Uterus (tissue), 4 donors: ENCODE results near the gene MAP3K20. TPM values are rescaled to one million over a fixed set of nuclear protein-coding genes. Genes with fewer than 3 reads are reported as not detected.
"Not testable (repeated sequence)": the region's sequence is repeated elsewhere in the genome, so short reads cannot be mapped to it uniquely, and the experiment has no call there.

Experiments used
- DNase-seq, 2 donors: peaks; one replicate each; pipeline ENCODE4 v3.0.0-alpha.2; 2019 to 2020
- H3K27ac ChIP-seq, 2 donors: fragments of 200-600 bp; sonication (generic); 1 replicate in 1 of 2; 2 replicates in 1 of 2; pipeline ENCODE4 v1.5.1; 2016 to 2018
- H3K27me3 ChIP-seq, 2 donors: fragments of 200-600 bp; sonication (generic); one replicate each; pipeline ENCODE4 v1.5.1; 2018 to 2019; ENCODE audit warnings: control low read depth in 1 of 2
- H3K36me3 ChIP-seq, 2 donors: fragments of 200-600 bp; sonication (generic); one replicate each; pipeline ENCODE4 v1.5.1; 2019; ENCODE audit warnings: control low read depth in 1 of 2
- H3K4me1 ChIP-seq, 2 donors: fragments of 200-600 bp; sonication (generic); one replicate each; pipeline ENCODE4 v1.5.1; 2018 to 2019; ENCODE audit warnings: control low read depth in 1 of 2
- H3K4me3 ChIP-seq, 2 donors: fragments of 200-600 bp; sonication (generic); 1 replicate in 1 of 2; 2 replicates in 1 of 2; pipeline ENCODE4 v1.5.1; 2018 to 2019; ENCODE audit warnings: mild to moderate bottlenecking in 1 of 2
- H3K9me3 ChIP-seq, 2 donors: fragments of 200-600 bp; sonication (generic); one replicate each; pipeline ENCODE4 v1.5.1; 2019; ENCODE audit warnings: control low read depth in 1 of 2
- POLR2A ChIP-seq, 2 donors: fragments of 450-650 bp; IDR thresholded peaks; one replicate each; pipeline ENCODE4 v1.6.1; 2016; ENCODE audit warnings: antibody characterized with exemption in 2 of 2, mild to moderate bottlenecking in 1 of 2, moderate library complexity in 1 of 2
- intact Hi-C: fragments of 100-400 bp; cut with DNase I; formaldehyde crosslinking; loops from one replicate; pipeline ENCODE4 v1.15.1; 2023; ENCODE audit warnings: low total_unique reads
- total RNA-seq, 4 donors: library from RNA; depleted of rRNA in 3 of 4; stranded (reverse); fragments of >200 nt in 3 of 4; gene quantifications; one replicate each; pipeline versions ENCODE4 v1.1.0 to v1.2.4, GENCODE V29; 2014 to 2023
- TF ChIP-seq, protein P1 (sequence below), 4 experiments: fragments of 200-600 bp in 2 of 4; fragments of 450-650 bp in 2 of 4; sonication (generic) in 2 of 4; IDR thresholded peaks; one replicate each; pipeline ENCODE4 v1.5.1; 2016 to 2019; ENCODE audit warnings: antibody characterized with exemption in 4 of 4, mild to moderate bottlenecking in 2 of 4, moderate library complexity in 1 of 4
- donor health status: DM: yes; HTN: yes; CAD: no.

Gene MAP3K20
- total RNA-seq, 4 donors from 2014 or later = 47.6 to 183 (median 124) TPM

DNA sequence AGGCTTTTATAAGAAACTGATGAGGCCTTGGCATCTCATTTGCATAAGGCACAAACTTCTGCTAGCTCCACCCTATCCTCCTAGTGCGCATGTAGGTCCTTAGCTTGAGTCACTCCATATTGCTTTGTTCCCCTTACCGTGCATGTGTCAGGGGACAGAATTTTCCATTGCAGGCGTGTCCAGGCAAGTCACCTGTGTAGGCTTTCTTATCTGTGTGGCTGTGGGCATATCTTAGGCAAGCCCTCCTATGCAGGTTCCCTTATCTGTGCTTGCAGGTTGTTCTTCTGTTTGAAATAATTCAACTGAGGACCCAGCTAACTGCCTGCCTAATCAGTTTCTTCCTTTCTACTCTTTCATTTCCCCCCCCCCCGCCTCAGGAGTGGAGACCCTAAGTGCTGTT is 215.8 kb downstream of the MAP3K20 start:
- TF ChIP-seq, protein P1, sequence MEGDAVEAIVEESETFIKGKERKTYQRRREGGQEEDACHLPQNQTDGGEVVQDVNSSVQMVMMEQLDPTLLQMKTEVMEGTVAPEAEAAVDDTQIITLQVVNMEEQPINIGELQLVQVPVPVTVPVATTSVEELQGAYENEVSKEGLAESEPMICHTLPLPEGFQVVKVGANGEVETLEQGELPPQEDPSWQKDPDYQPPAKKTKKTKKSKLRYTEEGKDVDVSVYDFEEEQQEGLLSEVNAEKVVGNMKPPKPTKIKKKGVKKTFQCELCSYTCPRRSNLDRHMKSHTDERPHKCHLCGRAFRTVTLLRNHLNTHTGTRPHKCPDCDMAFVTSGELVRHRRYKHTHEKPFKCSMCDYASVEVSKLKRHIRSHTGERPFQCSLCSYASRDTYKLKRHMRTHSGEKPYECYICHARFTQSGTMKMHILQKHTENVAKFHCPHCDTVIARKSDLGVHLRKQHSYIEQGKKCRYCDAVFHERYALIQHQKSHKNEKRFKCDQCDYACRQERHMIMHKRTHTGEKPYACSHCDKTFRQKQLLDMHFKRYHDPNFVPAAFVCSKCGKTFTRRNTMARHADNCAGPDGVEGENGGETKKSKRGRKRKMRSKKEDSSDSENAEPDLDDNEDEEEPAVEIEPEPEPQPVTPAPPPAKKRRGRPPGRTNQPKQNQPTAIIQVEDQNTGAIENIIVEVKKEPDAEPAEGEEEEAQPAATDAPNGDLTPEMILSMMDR (IDR thresholded peaks at IDR 0.05) = no peak
- no peak for TF ChIP-seq POLR2A (IDR thresholded peaks at IDR 0.05)
- no peaks in the 10 kb centered on the region for H3K36me3 ChIP-seq
- no peaks in the 10 kb centered on the region for H3K4me1 ChIP-seq
- H3K4me3 ChIP-seq = no peak overlapping the region
- DNase-seq = no peak
- H3K27me3 ChIP-seq = no peaks in the 10 kb centered on the region
- no peaks in the 10 kb centered on the region for H3K9me3 ChIP-seq
- H3K27ac ChIP-seq = no peak overlapping the region
- intact Hi-C loops = no loop called here

DNA sequence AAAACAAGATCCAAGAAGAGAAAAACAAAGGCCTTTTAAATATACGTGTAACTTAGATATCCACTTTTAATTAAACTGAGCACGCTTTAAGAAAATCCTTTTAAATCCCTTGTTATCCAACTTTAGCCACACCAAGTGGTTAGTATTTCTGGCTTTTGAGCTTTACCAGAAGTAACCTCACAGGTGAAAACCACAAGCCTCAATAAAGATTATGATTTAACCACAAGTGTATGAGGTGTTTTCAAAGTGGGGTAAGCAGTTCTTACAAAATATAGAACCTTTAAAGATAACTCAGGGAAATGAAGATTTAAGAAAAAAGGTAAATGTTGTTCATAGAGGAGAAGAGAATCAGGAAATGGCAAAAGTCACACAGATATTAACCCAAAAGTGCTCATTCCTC is 220.6 kb downstream of the MAP3K20 start:
- intact Hi-C loops = no loop called here
- Histone ChIP-seq H3K27ac (no peak overlapping the region), H3K27me3 (no peaks in the 10 kb centered on the region), H3K4me3 (no peak overlapping the region), H3K36me3 (no peaks in the 10 kb centered on the region), H3K4me1 (no peaks in the 10 kb centered on the region), H3K9me3 (peaks cover 0 to 12% of the 10 kb centered on the region in 2 donors)
- no peak for DNase-seq
- TF ChIP-seq, protein P1 (IDR thresholded peaks at IDR 0.05) = no peak
- TF ChIP-seq POLR2A (IDR thresholded peaks at IDR 0.05) = no peak

DNA sequence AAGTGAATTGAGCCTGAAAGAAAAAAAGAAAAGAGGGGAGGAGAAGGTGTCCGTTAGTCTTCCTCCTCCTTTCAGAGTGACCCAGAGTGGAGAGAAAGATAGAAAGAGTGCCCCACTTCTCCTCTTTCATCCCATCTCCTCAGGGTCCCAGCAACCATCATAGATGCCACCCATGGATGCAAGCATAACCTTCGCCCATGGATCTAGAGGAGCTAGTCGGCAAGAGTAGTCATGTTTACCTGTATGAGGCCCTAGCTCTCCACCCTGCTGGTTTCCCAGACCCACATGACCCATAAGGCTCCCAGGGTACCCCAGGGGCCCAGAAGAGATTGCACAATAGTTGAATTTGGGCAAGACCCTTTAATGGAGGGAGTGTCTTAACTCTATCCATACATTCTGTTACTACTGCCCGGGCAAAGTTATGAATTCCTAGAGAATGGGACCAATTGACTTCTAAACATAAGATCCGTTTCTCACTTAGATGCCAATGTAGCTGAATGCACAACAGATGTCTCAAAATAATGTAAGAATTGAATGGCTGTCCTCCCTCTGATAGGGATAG is 223.0 kb downstream of the MAP3K20 start:
- DNase-seq = no peak
- Histone ChIP-seq H3K36me3 (no peaks in the 10 kb centered on the region), H3K4me3 (no peak overlapping the region), H3K27me3 (no peaks in the 10 kb centered on the region), H3K4me1 (no peaks in the 10 kb centered on the region), H3K9me3 (peaks cover 0 to 12% of the 10 kb centered on the region in 2 donors), H3K27ac (no peak overlapping the region)
- TF ChIP-seq, protein P1 (IDR thresholded peaks at IDR 0.05) = no peak
- TF ChIP-seq POLR2A (IDR thresholded peaks at IDR 0.05) = no peak
- intact Hi-C loops = no loop called here

DNA sequence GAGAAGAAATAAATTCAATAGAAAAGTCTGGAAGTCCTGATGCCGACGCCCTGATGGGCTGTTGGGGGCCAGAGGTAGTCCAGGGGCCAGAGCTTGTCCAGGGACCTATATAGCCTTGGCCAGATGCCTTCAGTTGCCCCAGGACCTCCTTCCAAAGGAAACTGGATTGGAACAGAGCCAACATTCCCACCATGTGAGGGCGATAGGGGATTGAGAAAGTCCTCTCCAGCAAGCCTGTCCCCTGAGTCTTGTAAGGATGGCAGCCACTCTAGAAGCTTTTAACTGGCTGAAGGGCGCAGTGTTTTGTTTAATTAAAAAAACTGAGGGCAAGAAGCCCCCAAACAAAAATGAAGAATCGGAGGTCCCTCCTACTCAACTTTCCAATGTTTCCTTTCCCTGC is 224.1 kb downstream of the MAP3K20 start:
- no peaks in the 10 kb centered on the region for H3K36me3 ChIP-seq
- no peaks in the 10 kb centered on the region for H3K27me3 ChIP-seq
- no peak overlapping the region for H3K4me3 ChIP-seq
- no peak for TF ChIP-seq POLR2A (IDR thresholded peaks at IDR 0.05)
- TF ChIP-seq, protein P1 (IDR thresholded peaks at IDR 0.05) = no peak
- intact Hi-C loops = no loop called here
- DNase-seq = no peak
- H3K27ac ChIP-seq = no peak overlapping the region
- H3K4me1 ChIP-seq = no peaks in the 10 kb centered on the region
- H3K9me3 ChIP-seq = peaks cover 0 to 12% of the 10 kb centered on the region in 2 donors

DNA sequence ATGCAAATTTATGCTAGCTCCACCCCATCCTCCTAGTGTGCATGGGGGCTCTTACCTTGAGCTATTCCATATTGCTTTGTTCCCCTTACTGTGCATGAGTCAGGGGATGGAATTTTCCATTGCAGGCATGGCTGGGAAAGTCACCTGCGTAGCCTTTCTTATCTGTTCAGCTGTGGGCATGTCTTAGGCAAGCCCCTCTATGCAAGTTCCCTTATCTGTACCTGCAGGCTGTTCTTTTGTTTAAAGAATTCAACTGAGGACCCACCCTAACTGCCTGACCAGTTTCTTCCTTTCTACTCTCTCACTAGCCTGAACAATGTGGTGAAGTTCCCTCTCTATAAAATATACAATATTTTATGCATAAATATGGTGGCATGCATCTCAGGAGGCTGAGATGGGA is 224.8 kb downstream of the MAP3K20 start:
- peaks cover 0 to 12% of the 10 kb centered on the region in 2 donors for H3K9me3 ChIP-seq
- H3K36me3 ChIP-seq = no peaks in the 10 kb centered on the region
- no peak for TF ChIP-seq POLR2A (IDR thresholded peaks at IDR 0.05)
- TF ChIP-seq, protein P1 (IDR thresholded peaks at IDR 0.05) = no peak
- H3K27me3 ChIP-seq = no peaks in the 10 kb centered on the region
- no peaks in the 10 kb centered on the region for H3K4me1 ChIP-seq
- H3K4me3 ChIP-seq = no peak overlapping the region
- DNase-seq = no peak
- H3K27ac ChIP-seq = no peak overlapping the region
- intact Hi-C loops = no loop called here

DNA sequence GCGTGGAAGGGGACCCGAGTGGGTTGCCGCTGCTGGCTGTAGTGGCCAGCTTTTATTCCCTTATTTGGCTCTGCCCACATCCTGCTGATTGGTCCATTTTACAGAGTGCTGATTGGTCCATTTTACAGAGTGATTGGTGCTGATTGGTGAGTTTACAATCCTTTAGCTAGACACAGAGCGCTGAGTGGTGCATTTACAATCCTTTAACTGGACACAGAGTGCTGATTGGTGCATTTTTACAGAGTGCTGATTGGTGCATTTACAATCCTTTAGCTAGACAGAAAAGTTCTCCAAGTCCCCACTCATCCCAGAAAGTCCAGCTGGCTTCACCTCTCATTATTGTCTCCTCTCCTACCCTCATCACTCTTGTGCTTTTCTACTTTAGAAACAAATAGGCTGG is 225.9 kb downstream of the MAP3K20 start:
- not testable (repeated sequence) for DNase-seq
- peaks cover 0 to 12% of the 10 kb centered on the region in 2 donors for H3K9me3 ChIP-seq

More for the DNA sequence above, 225.9 kb downstream of the MAP3K20 start:
- H3K36me3 ChIP-seq, H3K4me3 ChIP-seq, H3K27me3 ChIP-seq, H3K4me1 ChIP-seq, H3K27ac ChIP-seq, intact Hi-C loops: not testable (repeated sequence)
